Mucosa of rectum (tissue), 2 donors: ENCODE data around the gene HOXA5.

Experiments
- H3K27ac ChIP-seq, 2 donors: one replicate each; pipeline ENCODE4 v1.7.0; 2013; ENCODE audit warnings: inconsistent platforms in 2 of 2, low read depth in 2 of 2, low read length in 2 of 2
- H3K27me3 ChIP-seq, 2 donors: one replicate each; pipeline ENCODE4 v1.7.0; 2013; ENCODE audit warnings: low read length in 2 of 2; ENCODE audit not compliant: control insufficient read depth in 2 of 2, insufficient read depth in 2 of 2
- H3K36me3 ChIP-seq, 2 donors: one replicate each; pipeline ENCODE4 v1.7.0; 2013; ENCODE audit warnings: low read length in 2 of 2; ENCODE audit not compliant: control insufficient read depth in 2 of 2, insufficient read depth in 2 of 2
- H3K4me1 ChIP-seq, 2 donors: one replicate each; pipeline ENCODE4 v1.7.0; 2013; ENCODE audit warnings: low read length in 2 of 2, mild to moderate bottlenecking in 1 of 2; ENCODE audit not compliant: control insufficient read depth in 2 of 2, insufficient read depth in 2 of 2
- H3K4me3 ChIP-seq, 2 donors: one replicate each; pipeline ENCODE4 v1.7.0; 2013; ENCODE audit warnings: low read length in 2 of 2
- H3K9ac ChIP-seq, 2 donors: one replicate each; pipeline ENCODE4 v1.7.0; 2013; ENCODE audit warnings: low read length in 2 of 2, low read depth in 1 of 2, mild to moderate bottlenecking in 1 of 2
- H3K9me3 ChIP-seq, 2 donors: one replicate each; pipeline ENCODE4 v1.7.0; 2013; ENCODE audit warnings: low read length in 2 of 2; ENCODE audit not compliant: control insufficient read depth in 2 of 2
- donor health status: healthy.
- donor health status: Normal muscosa, but diverticular disease.

Gene HOXA5

DNA sequence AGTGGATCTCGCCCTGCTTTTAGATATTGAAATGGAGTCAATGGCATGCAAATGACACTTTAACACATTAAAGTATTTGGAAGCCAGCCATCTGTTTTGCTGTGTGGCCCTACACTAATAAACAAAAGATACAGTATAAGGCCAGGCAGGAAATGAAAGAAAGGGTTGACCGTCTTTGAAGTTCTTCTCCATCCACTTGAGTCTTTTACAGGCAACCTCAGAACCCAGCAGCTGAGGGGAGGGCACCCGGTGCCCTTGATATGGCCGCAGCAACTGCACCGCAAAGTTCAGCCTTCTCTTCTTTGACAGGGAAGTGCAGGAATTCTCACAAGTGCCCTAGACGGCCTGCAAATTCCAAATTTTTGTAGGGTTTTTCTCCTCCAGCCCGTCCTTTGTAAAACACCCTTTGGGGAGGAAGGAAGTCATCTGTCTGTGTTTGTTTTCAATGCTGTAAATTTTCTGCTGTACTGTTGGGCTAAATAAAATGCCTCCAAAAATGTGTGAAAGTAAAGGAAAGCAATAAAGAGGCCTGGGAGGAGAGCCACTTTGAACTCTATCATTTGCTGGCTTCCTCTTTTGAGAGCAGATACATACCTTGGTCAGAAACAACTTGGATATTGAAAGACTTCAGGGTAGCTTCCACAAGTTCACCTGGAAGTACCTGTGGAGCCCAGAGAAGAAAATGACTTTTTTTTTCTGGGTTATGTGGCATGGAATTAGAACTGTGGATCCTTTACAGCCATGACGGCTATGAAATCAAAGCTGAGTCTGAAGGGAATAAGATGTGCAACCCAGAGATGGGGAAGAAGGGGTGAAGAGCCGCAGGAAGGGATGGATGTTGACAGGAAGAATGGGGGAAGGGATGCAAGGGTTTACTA lies 51.3 kb downstream of the HOXA5 start:
- H3K9ac ChIP-seq: no peak overlapping the region

GRCh38 chr7:27091105-27091504 lies 52.4 kb downstream of the HOXA5 start:
- no peaks in the 10 kb centered on the region for H3K9me3 ChIP-seq
- peaks cover 6 to 7% of the 10 kb centered on the region in 2 donors for H3K4me1 ChIP-seq
- no peak overlapping the region for H3K4me3 ChIP-seq
- peaks cover 0 to 5% of the 10 kb centered on the region in 2 donors for H3K27me3 ChIP-seq
- no peaks in the 10 kb centered on the region for H3K36me3 ChIP-seq
- no peak overlapping the region for H3K27ac ChIP-seq
- H3K9ac ChIP-seq: no peak overlapping the region

More for the DNA sequence above, 51.3 kb downstream of the HOXA5 start:
- Histone ChIP-seq H3K9me3 (no peaks in the 10 kb centered on the region), H3K4me3 (no peak overlapping the region), H3K27ac (no peak overlapping the region), H3K27me3 (peaks cover 0 to 5% of the 10 kb centered on the region in 2 donors), H3K36me3 (no peaks in the 10 kb centered on the region), H3K4me1 (peaks cover 9 to 10% of the 10 kb centered on the region in 2 donors)
